HTR-8/SVneo (cell line): ENCODE results near the gene ACSF3.
A peak's percentile ranks its signal among the peaks of the same experiment; 100 is the strongest.

Experiments
- DNase-seq: peaks from one replicate; pipeline ENCODE4 v3.0.0; 2011; ENCODE audit warnings: low spot score, mixed read lengths; ENCODE audit not compliant: insufficient read length
- FAIRE-seq: peaks from 2 replicates; lab custom pipeline; 2011; peaks lifted over from hg19 to GRCh38; lab: Jason Lieb, UNC

The ACSF3 gene

GRCh38 chr16:89192956-89193575 is 99.4 kb downstream of the ACSF3 start:
- DNase-seq (no peak), FAIRE-seq (no peak)

- DNase-seq, result no peak
- FAIRE-seq, result no peak
Measured at GRCh38 chr16:89193576-89194293, 100.1 kb downstream of the ACSF3 start.

DNA sequence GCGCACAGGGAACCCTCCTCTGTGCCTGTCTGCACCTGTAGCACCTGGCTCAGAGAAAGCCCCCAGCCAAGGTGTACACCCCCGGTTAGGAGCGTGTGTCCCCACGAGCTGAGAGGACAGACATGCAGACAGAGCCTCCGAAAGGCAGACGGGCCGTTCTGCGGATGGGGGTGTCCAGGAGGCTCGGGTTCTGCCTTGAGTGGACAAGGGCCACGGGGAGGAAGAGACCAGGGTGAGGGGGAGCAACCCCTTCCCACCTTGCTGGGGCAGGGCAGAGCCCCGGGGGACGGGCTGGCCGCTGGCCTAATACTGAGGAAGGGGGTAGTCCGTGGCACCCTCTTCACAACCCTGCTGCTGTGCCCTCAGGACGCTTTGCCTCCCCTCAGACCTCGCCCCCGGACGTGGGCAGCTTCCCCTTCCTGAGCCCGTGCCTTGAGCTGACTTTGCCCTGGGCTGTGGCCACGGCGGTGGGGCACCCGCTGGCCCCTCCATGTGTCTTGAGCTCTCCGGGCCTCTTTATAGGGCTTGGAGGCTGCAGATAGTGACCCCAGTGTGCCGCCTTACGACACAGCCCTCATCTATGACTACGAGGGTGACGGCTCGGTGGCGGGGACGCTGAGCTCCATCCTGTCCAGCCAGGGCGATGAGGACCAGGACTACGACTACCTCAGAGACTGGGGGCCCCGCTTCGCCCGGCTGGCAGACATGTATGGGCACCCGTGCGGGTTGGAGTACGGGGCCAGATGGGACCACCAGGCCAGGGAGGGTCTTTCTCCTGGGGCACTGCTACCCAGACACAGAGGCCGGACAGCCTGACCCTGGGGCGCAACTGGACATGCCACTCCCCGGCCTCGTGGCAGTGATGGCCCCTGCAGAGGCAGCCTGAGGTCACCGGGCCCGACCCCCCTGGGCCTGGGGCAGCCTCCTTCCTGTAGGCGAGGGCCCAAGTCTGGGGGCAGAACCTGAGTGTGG is 101.0 kb downstream of the ACSF3 start:
- no peak for FAIRE-seq
- no peak for DNase-seq

DNA sequence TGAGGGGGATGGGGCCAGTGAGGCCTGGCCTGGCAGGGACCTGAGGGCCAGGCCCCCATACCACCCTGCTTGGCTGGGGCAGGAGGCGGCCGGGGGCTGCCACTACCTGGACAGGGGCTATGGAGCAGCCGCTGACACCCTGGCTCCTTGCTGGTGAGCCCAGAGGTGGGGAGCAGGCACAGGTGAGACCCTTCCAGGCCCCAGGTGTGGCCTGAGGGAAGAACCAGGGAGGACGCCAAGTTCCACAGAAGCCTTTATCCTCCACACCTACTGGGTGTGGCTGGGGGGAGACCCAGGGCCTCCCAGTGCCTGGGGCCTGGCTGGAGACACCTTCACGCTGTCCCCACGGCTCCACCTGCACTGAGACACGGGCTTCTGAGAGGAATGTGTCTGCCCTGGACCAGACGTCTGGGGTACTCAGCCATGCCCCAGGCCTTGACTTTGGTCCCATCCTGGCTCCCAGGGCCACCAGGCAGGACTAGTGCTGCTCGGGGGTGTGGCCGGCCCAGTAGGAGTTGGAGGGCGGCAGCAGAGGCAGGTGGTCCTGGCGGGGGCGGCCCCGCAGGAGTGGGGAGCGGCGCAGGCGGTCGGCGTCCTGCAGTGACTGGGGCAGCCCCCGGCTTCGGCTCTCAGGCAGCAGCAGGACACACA is 102.0 kb downstream of the ACSF3 start:
- no peak for FAIRE-seq
- DNase-seq, result no peak

DNA sequence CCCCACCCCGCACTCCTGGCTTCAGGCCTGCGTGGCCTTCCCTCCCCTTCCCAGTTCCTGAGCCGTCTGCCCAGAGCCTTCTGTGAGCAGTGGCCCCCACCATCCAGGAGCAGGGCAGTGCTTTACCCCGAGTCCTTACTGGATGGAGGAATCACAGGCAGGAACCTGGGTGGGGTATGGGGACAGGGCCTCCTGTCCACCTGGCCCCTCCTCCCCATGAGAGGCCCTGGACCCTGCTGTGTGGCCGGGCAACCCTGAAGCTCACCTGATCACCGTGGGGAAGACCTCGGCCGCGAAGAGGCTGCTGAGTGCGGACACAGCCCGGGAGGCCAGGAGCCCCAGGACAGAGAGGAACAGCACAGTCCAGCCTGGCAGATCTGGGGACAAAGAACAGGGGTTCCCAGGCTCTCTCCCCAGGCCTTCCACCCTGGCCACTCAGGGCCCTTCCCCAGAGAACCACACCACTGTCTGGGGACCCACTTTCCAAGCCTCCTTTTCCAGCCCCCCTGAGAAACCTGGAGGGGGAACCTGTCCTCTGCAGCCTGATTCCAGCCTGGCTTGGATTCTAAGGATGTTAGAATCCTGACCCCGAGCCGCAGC is 103.5 kb downstream of the ACSF3 start:
- no peak for FAIRE-seq
- no peak for DNase-seq

GRCh38 chr16:89197633-89198416 is 104.2 kb downstream of the ACSF3 start:
- DNase-seq (no peak), FAIRE-seq (no peak)

DNA sequence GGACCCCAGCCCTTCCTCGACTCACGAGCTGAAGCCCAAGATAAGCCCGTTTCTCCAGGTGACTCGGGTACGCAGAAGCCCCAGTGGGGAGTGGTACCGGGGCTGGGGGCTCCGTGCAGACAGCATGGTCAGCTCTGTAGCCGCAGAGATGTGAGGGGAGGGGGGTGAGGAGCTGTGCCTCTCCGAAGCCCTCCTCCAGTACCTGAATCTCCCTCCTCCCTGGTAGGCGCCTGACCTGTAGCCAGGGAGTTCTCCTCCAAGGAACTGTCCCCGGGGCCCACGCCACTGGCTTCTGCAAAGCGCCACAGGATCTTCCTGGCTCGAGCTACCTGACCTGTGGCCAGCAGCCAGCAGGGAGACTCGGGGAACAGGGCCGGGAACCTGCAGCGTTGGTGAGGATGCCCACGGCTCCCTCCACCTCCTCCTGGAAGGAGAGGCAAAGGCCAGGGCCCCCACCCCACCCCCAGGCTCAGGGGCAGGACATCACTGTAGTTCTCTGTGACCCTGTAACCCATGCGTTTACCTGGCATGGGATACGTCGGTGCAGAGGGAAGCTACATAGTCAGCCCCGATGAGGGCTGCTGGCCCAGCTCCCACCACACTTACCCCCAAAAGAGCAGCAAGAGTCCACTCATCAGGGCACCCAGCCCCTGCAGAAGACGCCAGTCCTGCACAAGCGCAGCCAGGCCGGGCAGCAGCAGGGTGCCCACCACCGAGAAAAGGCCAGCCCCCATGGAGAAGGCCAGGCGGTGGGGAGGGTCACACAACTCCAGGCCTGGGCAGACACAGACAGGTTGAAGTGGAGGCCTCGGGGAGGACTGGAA is 105.0 kb downstream of the ACSF3 start:
- no peak for DNase-seq
- FAIRE-seq, result no peak

- DNase-seq (no peak), FAIRE-seq (peak; percentile 9)
Measured at GRCh38 chr16:89199241-89200123, 105.8 kb downstream of the ACSF3 start.

DNA sequence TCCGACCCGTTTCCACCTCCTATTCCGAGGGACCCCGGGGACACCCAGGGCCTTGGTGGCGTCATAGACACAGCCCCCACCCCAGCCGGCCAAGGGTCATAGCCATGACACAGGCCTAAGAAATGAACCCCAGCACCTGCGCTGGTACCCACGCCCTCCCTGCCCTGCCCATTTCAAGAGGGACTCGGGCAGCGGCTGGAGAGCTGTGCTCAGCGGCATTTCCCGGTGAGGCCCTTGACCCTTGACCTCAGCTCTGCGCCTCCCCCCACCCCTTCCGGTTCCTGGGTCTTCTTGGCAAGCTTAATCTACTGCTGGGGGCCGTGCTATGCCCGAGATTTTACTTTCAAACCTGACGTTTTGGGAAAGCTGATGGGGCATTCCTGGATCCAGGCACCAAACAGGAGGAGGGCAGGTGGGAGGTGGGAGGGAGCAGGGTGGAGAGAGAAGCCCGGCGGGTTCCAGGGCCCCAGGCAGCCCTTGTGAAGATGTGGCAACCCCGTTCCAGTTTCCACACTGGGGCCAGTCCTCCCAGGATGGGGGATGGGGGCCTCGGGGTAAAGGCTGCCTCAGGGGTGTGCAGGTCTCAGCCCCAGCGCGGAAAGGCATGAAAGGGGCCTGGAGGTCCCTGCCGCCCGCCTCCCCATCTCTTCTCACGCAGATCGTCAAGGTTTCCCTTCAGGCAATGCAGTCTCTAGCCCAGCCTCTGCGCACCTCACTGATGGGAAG is 106.6 kb downstream of the ACSF3 start, which contains the start of gene SLC22A31:
Gene SLC22A31, minus strand, starts transcription at position 414 of the 726 bp plus-strand sequence. Its CDS starts 36 bp downstream, at position 378.
- DNase-seq (no peak), FAIRE-seq (no peak)

DNA sequence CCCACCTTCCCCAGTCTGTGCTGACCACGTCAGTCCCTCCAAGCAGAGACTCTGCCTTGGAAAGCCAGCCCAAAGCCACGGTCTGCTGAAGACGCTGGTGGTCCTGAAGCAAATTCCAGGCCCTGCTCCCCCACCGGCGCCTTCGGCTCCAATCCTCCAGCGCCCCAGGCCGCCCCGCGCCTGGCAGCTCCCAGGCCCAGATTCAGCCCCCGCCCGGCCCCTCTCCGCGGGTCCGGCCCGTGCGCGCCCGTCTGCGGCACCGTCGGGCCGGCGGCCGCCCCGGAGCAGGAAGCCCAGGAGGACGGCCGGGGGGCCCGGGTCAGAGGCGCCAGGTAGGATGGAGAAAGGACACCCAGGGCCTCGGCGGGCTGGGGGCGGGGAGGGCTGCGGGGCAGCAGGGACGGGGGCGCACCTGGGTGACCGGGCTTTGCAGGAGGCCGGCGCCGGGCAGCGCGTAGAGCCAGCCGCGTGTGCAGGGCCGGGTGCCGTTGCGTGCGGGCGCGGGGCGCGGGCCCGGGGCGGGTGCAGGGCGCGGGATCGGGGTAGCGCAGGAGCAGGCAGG is 107.3 kb downstream of the ACSF3 start:
- DNase-seq, result no peak
- no peak for FAIRE-seq

DNA sequence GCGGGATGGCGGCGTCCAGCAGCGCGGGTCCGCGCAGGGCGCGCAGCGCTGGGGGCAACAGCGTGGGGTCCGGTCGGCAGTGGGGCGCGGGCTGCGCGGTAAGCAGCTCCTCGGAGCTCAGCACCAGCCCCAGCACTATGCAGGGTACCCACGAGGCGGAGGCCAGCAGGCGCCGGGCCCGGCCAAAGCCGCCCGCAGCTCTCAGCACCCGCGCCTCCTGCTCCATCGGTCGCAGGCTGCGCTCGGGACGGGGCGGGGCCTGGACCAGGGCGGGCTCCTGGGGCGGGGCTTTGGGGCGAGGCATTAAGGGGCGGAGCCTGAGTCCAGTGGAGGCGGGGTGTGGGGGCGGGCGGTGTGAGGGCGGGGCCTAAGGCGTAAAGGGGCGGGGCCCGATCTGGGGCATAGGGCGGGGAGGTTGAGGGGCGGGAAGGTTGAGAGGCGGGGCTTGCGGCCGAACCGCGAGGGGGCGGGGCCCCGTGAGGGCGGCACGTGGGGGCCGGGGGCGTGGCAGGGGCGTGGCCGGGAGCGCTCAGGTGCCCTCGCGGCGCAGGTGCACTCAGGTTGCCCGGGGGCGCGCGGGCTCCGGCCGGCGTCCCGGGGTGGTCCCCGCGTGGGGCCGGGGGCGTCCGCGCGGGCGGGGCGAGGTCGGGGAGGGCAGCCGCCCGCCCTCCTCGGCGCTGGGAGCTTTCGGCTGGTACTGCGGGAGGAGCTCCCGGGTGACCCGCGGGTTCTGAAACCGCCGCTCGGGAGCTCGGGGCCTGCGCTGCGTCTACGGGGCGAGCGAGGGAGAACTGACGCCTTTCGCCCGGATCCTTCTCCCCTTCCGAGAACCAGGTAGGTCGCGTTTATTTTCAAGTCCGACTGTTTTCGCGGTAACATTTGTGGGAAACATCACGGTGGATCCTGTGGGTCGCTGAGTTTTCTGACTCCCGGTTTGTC is 108.1 kb downstream of the ACSF3 start:
- FAIRE-seq, result peak; percentile 63
- peak; percentile 77 for DNase-seq

- peak; percentile 60 for FAIRE-seq
- DNase-seq, result no peak
Measured at GRCh38 chr16:89202422-89203215, 109.0 kb downstream of the ACSF3 start.
